ENCODE data around the gene CD302. TPM values are rescaled to one million over a fixed set of nuclear protein-coding genes. Genes with fewer than 3 reads are reported as not detected.

Gene CD302
- total RNA-seq, 2 donors from 2014 or later: 27.3 to 28.7 TPM

DNA sequence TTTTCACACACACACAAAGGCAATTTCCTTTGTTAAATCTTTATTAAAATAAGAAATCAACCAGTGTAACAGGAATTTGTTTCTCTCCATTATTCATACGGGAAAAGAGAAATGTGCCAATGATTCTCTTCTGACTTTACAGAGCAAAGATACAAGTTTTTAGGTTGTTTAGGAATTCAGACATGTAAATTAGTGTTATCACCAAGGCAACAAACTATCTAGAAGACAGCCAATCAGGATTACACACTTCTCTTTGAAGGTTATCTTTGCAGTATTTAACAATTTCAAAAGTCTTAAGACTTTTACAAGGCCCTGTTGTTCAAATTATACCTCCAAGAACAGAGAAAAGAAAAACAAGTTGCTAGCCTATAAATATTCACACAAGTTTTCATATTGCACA is 14.5 kb downstream of the CD302 start:
- H3K9me3 ChIP-seq: no peaks in the 10 kb centered on the region
- no peaks in the 10 kb centered on the region for H3K36me3 ChIP-seq
- no peaks in the 10 kb centered on the region for H3K4me1 ChIP-seq
- DNase-seq (ENCODE audit: low spot score): no peak
- no peak overlapping the region for H3K4me3 ChIP-seq
- H3K27ac ChIP-seq: no peak overlapping the region
- TF ChIP-seq, protein P1, sequence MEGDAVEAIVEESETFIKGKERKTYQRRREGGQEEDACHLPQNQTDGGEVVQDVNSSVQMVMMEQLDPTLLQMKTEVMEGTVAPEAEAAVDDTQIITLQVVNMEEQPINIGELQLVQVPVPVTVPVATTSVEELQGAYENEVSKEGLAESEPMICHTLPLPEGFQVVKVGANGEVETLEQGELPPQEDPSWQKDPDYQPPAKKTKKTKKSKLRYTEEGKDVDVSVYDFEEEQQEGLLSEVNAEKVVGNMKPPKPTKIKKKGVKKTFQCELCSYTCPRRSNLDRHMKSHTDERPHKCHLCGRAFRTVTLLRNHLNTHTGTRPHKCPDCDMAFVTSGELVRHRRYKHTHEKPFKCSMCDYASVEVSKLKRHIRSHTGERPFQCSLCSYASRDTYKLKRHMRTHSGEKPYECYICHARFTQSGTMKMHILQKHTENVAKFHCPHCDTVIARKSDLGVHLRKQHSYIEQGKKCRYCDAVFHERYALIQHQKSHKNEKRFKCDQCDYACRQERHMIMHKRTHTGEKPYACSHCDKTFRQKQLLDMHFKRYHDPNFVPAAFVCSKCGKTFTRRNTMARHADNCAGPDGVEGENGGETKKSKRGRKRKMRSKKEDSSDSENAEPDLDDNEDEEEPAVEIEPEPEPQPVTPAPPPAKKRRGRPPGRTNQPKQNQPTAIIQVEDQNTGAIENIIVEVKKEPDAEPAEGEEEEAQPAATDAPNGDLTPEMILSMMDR (IDR thresholded peaks at IDR 0.05): no peak
- no peaks in the 10 kb centered on the region for H3K27me3 ChIP-seq

- TF ChIP-seq, protein P1 (IDR thresholded peaks at IDR 0.05): no peak
- H3K4me1 ChIP-seq: peaks cover 0 to 6% of the 10 kb centered on the region in 2 donors
- DNase-seq (ENCODE audit: low spot score): no peak
- no peaks in the 10 kb centered on the region for H3K9me3 ChIP-seq
- peaks cover 7% of the 10 kb centered on the region for H3K36me3 ChIP-seq
- H3K27me3 ChIP-seq: no peaks in the 10 kb centered on the region
- no peak overlapping the region for H3K4me3 ChIP-seq
- H3K27ac ChIP-seq: no peak overlapping the region
These were observed 21.7 kb downstream of the CD302 start for GRCh38 chr2:159776321-159776720.

DNA sequence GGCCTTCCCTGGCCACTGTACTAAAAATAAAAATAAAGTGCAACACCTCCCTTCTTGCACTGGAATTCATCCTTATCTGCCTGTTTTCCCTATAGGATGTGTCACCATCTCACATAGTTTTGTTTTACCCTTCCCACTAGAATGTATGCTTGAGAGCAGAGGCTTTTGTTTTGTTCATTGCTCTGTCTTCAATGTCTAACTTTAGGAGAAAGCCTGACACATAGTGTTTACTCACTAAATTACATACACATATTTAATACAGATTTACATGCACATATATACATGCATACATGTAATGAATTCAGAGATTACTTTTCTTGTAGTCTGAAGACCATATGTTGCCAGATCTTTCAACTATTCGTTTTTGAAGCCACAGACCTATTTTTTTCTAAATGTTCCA is 23.0 kb downstream of the CD302 start:
- Histone ChIP-seq H3K9me3 (no peaks in the 10 kb centered on the region), H3K4me3 (no peak overlapping the region), H3K27ac (no peak overlapping the region), H3K4me1 (peaks cover 0 to 6% of the 10 kb centered on the region in 2 donors), H3K36me3 (peaks cover 7% of the 10 kb centered on the region), H3K27me3 (no peaks in the 10 kb centered on the region)
- no peak for DNase-seq (ENCODE audit: low spot score)
- TF ChIP-seq, protein P1 (IDR thresholded peaks at IDR 0.05): no peak

DNA sequence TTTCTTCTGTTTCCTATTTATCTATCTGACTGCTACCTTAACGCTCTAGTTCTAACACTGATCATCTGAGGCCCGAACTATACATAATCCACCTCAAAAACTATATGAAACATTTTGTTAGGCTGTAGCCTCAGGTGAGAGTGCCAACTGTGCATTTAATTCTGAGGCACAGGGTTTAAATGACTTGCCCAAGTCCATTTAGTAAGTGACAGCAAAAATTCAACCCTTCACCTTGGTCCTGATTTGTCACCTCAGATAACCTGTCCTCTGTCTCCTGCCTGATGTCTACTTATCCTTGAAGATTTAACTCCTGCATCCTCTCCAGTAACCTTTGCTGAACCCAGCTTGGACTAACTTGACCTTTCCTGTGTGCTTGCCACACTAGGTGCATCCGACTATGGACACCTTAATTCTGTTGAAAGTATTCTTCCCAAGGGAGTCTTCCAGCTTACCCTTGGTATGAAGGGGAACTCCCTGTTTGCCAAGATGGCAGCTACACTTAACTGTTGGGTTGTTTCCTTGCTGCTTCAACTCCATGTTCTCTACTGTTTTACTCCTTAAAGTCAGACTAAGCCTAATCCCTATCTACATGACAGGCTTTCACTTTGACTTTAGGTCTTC is 23.5 kb downstream of the CD302 start:
- no peak overlapping the region for H3K27ac ChIP-seq
- peaks cover 7% of the 10 kb centered on the region for H3K36me3 ChIP-seq
- H3K9me3 ChIP-seq: no peaks in the 10 kb centered on the region
- H3K4me3 ChIP-seq: no peak overlapping the region
- peaks cover 0 to 6% of the 10 kb centered on the region in 2 donors for H3K4me1 ChIP-seq
- DNase-seq (ENCODE audit: low spot score): no peak
- TF ChIP-seq, protein P1 (IDR thresholded peaks at IDR 0.05): no peak
- H3K27me3 ChIP-seq: no peaks in the 10 kb centered on the region

- peaks cover 12% of the 10 kb centered on the region for H3K36me3 ChIP-seq
- peaks cover 0 to 6% of the 10 kb centered on the region in 2 donors for H3K4me1 ChIP-seq
- TF ChIP-seq, protein P1 (IDR thresholded peaks at IDR 0.05): no peak
- H3K9me3 ChIP-seq: no peaks in the 10 kb centered on the region
- H3K4me3 ChIP-seq: no peak overlapping the region
- no peaks in the 10 kb centered on the region for H3K27me3 ChIP-seq
- H3K27ac ChIP-seq: no peak overlapping the region
- DNase-seq (ENCODE audit: low spot score): no peak
These were observed 24.1 kb downstream of the CD302 start for GRCh38 chr2:159773886-159774285.

- Histone ChIP-seq H3K36me3 (peaks cover 16% of the 10 kb centered on the region), H3K27me3 (no peaks in the 10 kb centered on the region), H3K9me3 (no peaks in the 10 kb centered on the region), H3K4me3 (no peak overlapping the region), H3K4me1 (peaks cover 0 to 6% of the 10 kb centered on the region in 2 donors), H3K27ac (no peak overlapping the region)
- TF ChIP-seq, protein P1 (IDR thresholded peaks at IDR 0.05): no peak
- no peak for DNase-seq (ENCODE audit: low spot score)
These were observed 24.6 kb downstream of the CD302 start for GRCh38 chr2:159773426-159773825.
